ENCODE results near the gene GALNT17.

GALNT17 gene

GRCh38 chr7:71272509-71273490 is 140.9 kb downstream of the GALNT17 start:
- TF ChIP-seq CTCF (IDR thresholded peaks at IDR 0.05), result no peak

GRCh38 chr7:71278257-71278656 is 146.3 kb downstream of the GALNT17 start:
- no peak for TF ChIP-seq CTCF (IDR thresholded peaks at IDR 0.05)

- no peak for TF ChIP-seq CTCF (IDR thresholded peaks at IDR 0.05)
Measured at GRCh38 chr7:71281261-71281660, 149.3 kb downstream of the GALNT17 start.

- TF ChIP-seq CTCF (IDR thresholded peaks at IDR 0.05), result no peak
Measured at GRCh38 chr7:71283802-71284201, 151.9 kb downstream of the GALNT17 start.

GRCh38 chr7:71285571-71286145 is 153.7 kb downstream of the GALNT17 start:
- TF ChIP-seq CTCF (IDR thresholded peaks at IDR 0.05), result no peak

GRCh38 chr7:71286336-71286735 is 154.4 kb downstream of the GALNT17 start:
- TF ChIP-seq CTCF (IDR thresholded peaks at IDR 0.05), result no peak

- no peak for TF ChIP-seq CTCF (IDR thresholded peaks at IDR 0.05)
Measured at GRCh38 chr7:71286924-71287323, 155.0 kb downstream of the GALNT17 start.
